ENCODE measurements around the gene CYTH4.

DNA sequence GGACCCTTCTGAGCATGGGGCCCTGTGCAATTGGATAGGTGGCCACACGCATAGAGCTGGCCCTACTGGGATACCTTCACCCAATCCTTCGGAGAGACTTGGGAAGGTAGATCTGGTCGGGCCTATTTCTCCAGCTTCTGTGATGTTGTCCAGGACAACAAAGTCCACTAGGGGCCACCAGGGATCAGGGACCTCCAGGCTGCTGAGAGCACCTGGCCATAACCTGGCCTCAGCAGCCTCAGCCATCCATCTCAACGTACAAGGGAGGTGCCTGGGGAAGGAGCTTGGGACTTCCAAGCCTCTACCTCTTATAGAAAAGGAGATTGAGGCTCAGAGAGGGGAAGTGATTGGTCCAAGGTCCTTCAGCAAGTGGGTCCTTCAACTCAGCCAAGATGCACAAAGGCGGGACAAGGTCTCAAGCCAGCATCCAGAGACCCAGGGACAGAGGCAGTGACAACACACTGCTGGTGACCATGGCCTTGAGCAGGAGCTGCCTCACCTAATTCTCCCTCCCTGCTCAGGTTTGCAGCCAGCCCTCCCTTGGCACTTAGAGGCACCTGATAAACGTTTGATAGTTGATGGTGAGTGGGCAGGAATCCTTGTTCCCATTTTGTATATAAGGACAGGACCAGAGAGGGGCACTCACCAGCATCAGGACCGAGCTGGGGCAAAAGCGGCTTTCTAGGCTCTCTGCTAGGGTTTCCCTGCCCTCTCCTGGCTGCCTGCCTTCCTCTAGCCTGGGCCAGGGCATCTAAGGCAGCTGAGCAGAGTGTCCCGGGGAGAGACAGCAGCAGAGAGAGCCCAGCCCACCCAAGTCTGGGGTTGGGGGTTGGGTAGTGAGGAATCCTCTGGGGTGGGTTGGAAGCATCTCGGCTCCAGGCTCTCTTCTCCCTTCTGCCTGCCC lies 42.7 kb upstream of the CYTH4 start:
- TF ChIP-seq, protein P1, sequence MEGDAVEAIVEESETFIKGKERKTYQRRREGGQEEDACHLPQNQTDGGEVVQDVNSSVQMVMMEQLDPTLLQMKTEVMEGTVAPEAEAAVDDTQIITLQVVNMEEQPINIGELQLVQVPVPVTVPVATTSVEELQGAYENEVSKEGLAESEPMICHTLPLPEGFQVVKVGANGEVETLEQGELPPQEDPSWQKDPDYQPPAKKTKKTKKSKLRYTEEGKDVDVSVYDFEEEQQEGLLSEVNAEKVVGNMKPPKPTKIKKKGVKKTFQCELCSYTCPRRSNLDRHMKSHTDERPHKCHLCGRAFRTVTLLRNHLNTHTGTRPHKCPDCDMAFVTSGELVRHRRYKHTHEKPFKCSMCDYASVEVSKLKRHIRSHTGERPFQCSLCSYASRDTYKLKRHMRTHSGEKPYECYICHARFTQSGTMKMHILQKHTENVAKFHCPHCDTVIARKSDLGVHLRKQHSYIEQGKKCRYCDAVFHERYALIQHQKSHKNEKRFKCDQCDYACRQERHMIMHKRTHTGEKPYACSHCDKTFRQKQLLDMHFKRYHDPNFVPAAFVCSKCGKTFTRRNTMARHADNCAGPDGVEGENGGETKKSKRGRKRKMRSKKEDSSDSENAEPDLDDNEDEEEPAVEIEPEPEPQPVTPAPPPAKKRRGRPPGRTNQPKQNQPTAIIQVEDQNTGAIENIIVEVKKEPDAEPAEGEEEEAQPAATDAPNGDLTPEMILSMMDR (IDR thresholded peaks at IDR 0.05) = no peak
- no peak for TF ChIP-seq EP300 (IDR thresholded peaks at IDR 0.05)

Data from ovary (tissue), 3 donors.